Sigmoid colon (tissue), 4 donors: ENCODE measurements around the gene MRPS7.

ENCODE experiments used
- EP300 ChIP-seq, 4 donors: sonication (generic); formaldehyde crosslinking; IDR thresholded peaks; one replicate each; pipeline ENCODE4 v1.6.1; 2017; ENCODE audit warnings: antibody characterized with exemption in 4 of 4
- POLR2A ChIP-seq, 2 donors: fragments of 450-650 bp; IDR thresholded peaks; one replicate each; pipeline ENCODE4 v1.6.1; 2016; ENCODE audit warnings: antibody characterized with exemption in 2 of 2, mild to moderate bottlenecking in 2 of 2, moderate library complexity in 2 of 2
- POLR2AphosphoS5 ChIP-seq, 4 donors: sonication (generic); formaldehyde crosslinking; IDR thresholded peaks; one replicate each; pipeline ENCODE4 v1.6.1; 2017; ENCODE audit warnings: antibody characterized with exemption in 4 of 4

DNA sequence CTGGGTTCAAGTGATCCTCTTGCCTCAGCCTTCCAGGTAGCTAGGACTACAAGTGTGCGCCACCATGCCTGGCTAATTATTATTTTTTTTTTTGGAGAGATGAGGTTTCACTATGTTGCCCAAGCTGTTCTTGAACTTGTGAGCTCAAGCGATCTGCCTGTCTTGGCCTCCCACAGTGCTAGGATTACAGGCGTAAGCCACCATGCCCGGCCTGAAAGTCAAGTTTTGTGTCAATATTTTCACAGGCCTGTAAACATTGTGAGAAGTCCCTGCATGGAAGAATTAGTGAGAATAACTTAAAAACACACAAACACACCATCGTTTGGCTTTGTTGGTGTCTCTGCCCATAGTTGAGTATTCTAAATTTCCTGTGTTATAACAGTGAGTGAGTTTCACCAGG is 34.0 kb upstream of the MRPS7 start:
- TF ChIP-seq EP300 (IDR thresholded peaks at IDR 0.05) (no peak), POLR2A (IDR thresholded peaks at IDR 0.05) (no peak), POLR2AphosphoS5 (IDR thresholded peaks at IDR 0.05) (no peak)
